ENCODE measurements around the gene PYGM. TPM values are rescaled to one million over a fixed set of nuclear protein-coding genes. Genes with fewer than 3 reads are reported as not detected.

The PYGM gene
- total RNA-seq, 4 donors from 2014 or later: 881 to 2,858 (median 1,836) TPM

GRCh38 chr11:64713781-64714363 is 45.9 kb downstream of the PYGM start:
- Histone ChIP-seq H3K27me3 (peaks cover 52 to 79% (median 64%) of the 10 kb centered on the region in 3 donors), H3K36me3 (no peaks in the 10 kb centered on the region), H3K9me3 (no peaks in the 10 kb centered on the region), H3K4me3 (no peak overlapping the region), H3K4me1 (no peaks in the 10 kb centered on the region), H3K27ac (no peak overlapping the region)
- no peak for DNase-seq
- in situ Hi-C loops (cut with MboI; ENCODE audit: low sequenced_read_pairs in 4 of 4) (no loop called here), intact Hi-C loops (cut with DNase I; ENCODE audit: low total_unique reads) (no loop called here)
- no peak for ATAC-seq
- TF ChIP-seq CTCF (IDR thresholded peaks at IDR 0.05 in 4 of 5, conservative IDR thresholded peaks at IDR 0.05 in 1 of 5) (no peak), POLR2A (IDR thresholded peaks at IDR 0.05) (no peak)

- no peak for DNase-seq
Observed at GRCh38 chr11:64713016-64713707, 46.6 kb downstream of the PYGM start.

GRCh38 chr11:64712430-64713015 is 47.3 kb downstream of the PYGM start:
- H3K9me3 ChIP-seq: no peaks in the 10 kb centered on the region
- no peak overlapping the region for H3K4me3 ChIP-seq
- ATAC-seq (no peak), DNase-seq (no peak)
- H3K27ac ChIP-seq: no peak overlapping the region
- intact Hi-C loops (cut with DNase I; ENCODE audit: low total_unique reads): no loop called here
- H3K27me3 ChIP-seq: peaks cover 46 to 72% (median 62%) of the 10 kb centered on the region in 3 donors
- TF ChIP-seq CTCF (IDR thresholded peaks at IDR 0.05 in 4 of 5, conservative IDR thresholded peaks at IDR 0.05 in 1 of 5): no peak
- no peak for TF ChIP-seq POLR2A (IDR thresholded peaks at IDR 0.05)
- H3K4me1 ChIP-seq: no peaks in the 10 kb centered on the region
- in situ Hi-C loops (cut with MboI; ENCODE audit: low sequenced_read_pairs in 4 of 4): no loop called here
- no peaks in the 10 kb centered on the region for H3K36me3 ChIP-seq

More at GRCh38 chr11:64713016-64713707, 46.6 kb downstream of the PYGM start:
- Histone ChIP-seq H3K9me3 (no peaks in the 10 kb centered on the region), H3K36me3 (no peaks in the 10 kb centered on the region), H3K4me1 (no peaks in the 10 kb centered on the region), H3K27me3 (peaks cover 51 to 75% (median 64%) of the 10 kb centered on the region in 3 donors), H3K27ac (no peak overlapping the region), H3K4me3 (no peak overlapping the region)
- ATAC-seq: no peak
- in situ Hi-C loops (cut with MboI; ENCODE audit: low sequenced_read_pairs in 4 of 4): no loop called here
- no peak for TF ChIP-seq POLR2A (IDR thresholded peaks at IDR 0.05)
- intact Hi-C loops (cut with DNase I; ENCODE audit: low total_unique reads): no loop called here

- in situ Hi-C loops (cut with MboI; ENCODE audit: low sequenced_read_pairs in 4 of 4) (no loop called here), intact Hi-C loops (cut with DNase I; ENCODE audit: low total_unique reads) (no loop called here)
- TF ChIP-seq CTCF (IDR thresholded peaks at IDR 0.05 in 4 of 5, conservative IDR thresholded peaks at IDR 0.05 in 1 of 5) (no peak), POLR2A (IDR thresholded peaks at IDR 0.05) (no peak)
- no peak overlapping the region for H3K4me3 ChIP-seq
- H3K4me1 ChIP-seq: no peaks in the 10 kb centered on the region
- H3K27ac ChIP-seq: no peak overlapping the region
- ATAC-seq (no peak), DNase-seq (no peak)
- H3K27me3 ChIP-seq: peaks cover 46 to 68% (median 57%) of the 10 kb centered on the region in 3 donors
- H3K36me3 ChIP-seq: no peaks in the 10 kb centered on the region
- no peaks in the 10 kb centered on the region for H3K9me3 ChIP-seq
Observed at GRCh38 chr11:64711956-64712362, 47.8 kb downstream of the PYGM start.

Data from gastrocnemius medialis (tissue), 4 donors.